Gastroesophageal sphincter (tissue), 3 donors: ENCODE results near the gene SSX1.
"Not testable (repeated sequence)": the region's sequence is repeated elsewhere in the genome, so short reads cannot be mapped to it uniquely, and the experiment has no call there.

ENCODE experiments used
- POLR2A ChIP-seq, 2 donors: fragments of 450-650 bp; IDR thresholded peaks; one replicate each; pipeline ENCODE4 v1.6.1; 2017; ENCODE audit warnings: antibody characterized with exemption in 2 of 2, mild to moderate bottlenecking in 2 of 2, moderate library complexity in 1 of 2
- POLR2AphosphoS5 ChIP-seq: sonication (generic); formaldehyde crosslinking; IDR thresholded peaks from one replicate; pipeline ENCODE4 v1.6.1; 2017; ENCODE audit warnings: antibody characterized with exemption
- TF ChIP-seq, protein P1 (sequence below), 4 experiments: fragments of 200-600 bp in 2 of 4; fragments of 450-650 bp in 2 of 4; sonication (generic) in 1 of 4; IDR thresholded peaks; one replicate each; pipeline ENCODE4 v1.5.1; 2017 to 2019; ENCODE audit warnings: antibody characterized with exemption in 4 of 4, mild to moderate bottlenecking in 2 of 4, moderate library complexity in 2 of 4

DNA sequence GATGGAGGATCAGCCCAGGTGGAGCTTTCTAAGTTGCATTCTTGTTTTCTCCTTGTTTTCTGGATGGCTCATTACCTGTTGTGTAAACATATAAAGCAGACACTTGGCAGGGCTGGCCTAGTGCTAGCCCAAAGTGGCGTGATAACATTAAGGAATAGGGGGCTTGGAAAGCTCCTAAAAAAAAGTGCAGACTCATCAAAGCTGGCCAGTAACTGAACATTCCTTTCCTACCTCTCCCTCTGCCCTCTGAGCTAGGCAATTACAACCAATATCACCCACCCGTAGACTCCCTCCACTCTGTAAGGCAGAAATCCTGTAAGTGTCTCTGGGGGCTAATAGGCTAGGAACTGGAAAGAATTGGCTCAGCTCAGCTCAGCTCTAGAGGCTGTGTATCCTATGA lies 58.8 kb downstream of the SSX1 start:
- TF ChIP-seq POLR2AphosphoS5; POLR2A (IDR thresholded peaks at IDR 0.05): not testable (repeated sequence)
- TF ChIP-seq, protein P1, sequence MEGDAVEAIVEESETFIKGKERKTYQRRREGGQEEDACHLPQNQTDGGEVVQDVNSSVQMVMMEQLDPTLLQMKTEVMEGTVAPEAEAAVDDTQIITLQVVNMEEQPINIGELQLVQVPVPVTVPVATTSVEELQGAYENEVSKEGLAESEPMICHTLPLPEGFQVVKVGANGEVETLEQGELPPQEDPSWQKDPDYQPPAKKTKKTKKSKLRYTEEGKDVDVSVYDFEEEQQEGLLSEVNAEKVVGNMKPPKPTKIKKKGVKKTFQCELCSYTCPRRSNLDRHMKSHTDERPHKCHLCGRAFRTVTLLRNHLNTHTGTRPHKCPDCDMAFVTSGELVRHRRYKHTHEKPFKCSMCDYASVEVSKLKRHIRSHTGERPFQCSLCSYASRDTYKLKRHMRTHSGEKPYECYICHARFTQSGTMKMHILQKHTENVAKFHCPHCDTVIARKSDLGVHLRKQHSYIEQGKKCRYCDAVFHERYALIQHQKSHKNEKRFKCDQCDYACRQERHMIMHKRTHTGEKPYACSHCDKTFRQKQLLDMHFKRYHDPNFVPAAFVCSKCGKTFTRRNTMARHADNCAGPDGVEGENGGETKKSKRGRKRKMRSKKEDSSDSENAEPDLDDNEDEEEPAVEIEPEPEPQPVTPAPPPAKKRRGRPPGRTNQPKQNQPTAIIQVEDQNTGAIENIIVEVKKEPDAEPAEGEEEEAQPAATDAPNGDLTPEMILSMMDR (IDR thresholded peaks at IDR 0.05): not testable (repeated sequence)
